ENCODE data around the gene NTNG1. TPM values are rescaled to one million over a fixed set of nuclear protein-coding genes. Genes with fewer than 3 reads are reported as not detected.

Gene NTNG1
- total RNA-seq, 3 donors from 2014 or later (not counting 1 experiment from before 2014, with no cell fraction given) = 0.58 TPM; not detected in 2

DNA sequence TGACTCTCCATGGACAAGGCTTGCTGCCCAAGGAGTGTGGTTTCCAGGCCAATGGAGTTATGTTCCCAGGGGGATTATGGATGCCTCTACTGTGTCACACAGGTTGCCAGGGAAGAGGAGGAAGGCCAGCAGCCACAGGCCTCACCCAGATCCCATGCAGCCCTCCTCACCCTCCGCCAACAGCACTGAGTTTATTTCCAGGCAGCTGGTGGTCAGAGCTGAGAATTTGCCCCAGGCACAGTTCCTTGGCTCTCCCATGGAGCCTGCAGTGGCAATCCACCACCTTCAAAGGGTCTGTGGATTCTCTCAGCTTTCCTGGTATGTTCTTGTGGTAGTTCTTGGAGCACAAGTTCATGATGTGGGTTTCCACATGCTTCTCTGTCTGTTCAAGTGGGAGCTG lies 79.2 kb downstream of the NTNG1 start:
- no peak overlapping the region for H3K4me3 ChIP-seq (ENCODE audit: low read length)
- peaks cover 8 to 9% of the 10 kb centered on the region in 2 donors for H3K9me3 Mint-ChIP-seq
- intact Hi-C loops (cut with micrococcal nuclease) = no loop called here
- peaks cover 0 to 5% of the 10 kb centered on the region in 2 donors for H3K27me3 Mint-ChIP-seq (ENCODE audit: low read depth in 2 of 2)
- no peak for DNase-seq
- no peak for ATAC-seq
- no peaks in the 10 kb centered on the region for H3K9me3 ChIP-seq (ENCODE audit: control insufficient read depth, insufficient read depth, low read length)
- no peak overlapping the region for H3K27ac Mint-ChIP-seq
- 100% methylated on average over 1 of the region's 1 CpG for WGBS (ENCODE audit: insufficient coverage)
- H3K4me3 Mint-ChIP-seq = no peak overlapping the region
- TF ChIP-seq CTCF (IDR thresholded peaks at IDR 0.05) = no peak
- H3K27me3 ChIP-seq (ENCODE audit: control insufficient read depth, insufficient read depth, low read length) = no peaks in the 10 kb centered on the region
- H3K27ac ChIP-seq (ENCODE audit: low read length) = no peak overlapping the region
- no peaks in the 10 kb centered on the region for H3K4me1 ChIP-seq (ENCODE audit: control insufficient read depth, insufficient read depth, low read length)
- H3K36me3 ChIP-seq (ENCODE audit: control insufficient read depth, insufficient read depth, low read length) = no peaks in the 10 kb centered on the region
- peaks cover 6% of the 10 kb centered on the region for H3K36me3 Mint-ChIP-seq
- H3K4me1 Mint-ChIP-seq = no peaks in the 10 kb centered on the region

DNA sequence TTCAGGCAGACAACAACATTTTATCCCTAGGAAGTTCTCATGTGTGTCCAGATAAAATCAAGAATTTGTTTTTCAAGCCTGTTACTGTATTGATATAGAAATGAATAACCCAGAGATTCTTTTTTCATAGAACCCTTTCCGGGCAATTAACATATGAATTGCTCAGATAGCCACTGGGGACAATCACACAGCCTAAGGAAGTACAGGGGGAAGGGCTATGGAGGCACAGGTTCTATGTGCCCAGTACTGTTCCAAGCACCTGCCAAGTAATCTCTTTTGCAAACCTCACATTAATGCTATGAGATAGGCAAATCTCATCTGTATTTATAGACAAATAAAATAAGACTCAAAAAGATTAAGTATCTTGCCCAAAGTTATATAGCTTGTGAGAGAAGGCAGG lies 84.9 kb downstream of the NTNG1 start:
- Histone ChIP-seq H3K27me3 (ENCODE audit: control insufficient read depth, insufficient read depth, low read length) (no peaks in the 10 kb centered on the region), H3K9me3 (ENCODE audit: control insufficient read depth, insufficient read depth, low read length) (no peaks in the 10 kb centered on the region), H3K4me1 (ENCODE audit: control insufficient read depth, insufficient read depth, low read length) (no peaks in the 10 kb centered on the region), H3K27ac (ENCODE audit: low read length) (no peak overlapping the region), H3K4me3 (ENCODE audit: low read length) (no peak overlapping the region), H3K36me3 (ENCODE audit: control insufficient read depth, insufficient read depth, low read length) (no peaks in the 10 kb centered on the region)
- Mint-ChIP-seq H3K4me3 (no peak overlapping the region), H3K27ac (no peak overlapping the region), H3K36me3 (no peaks in the 10 kb centered on the region), H3K4me1 (no peaks in the 10 kb centered on the region), H3K27me3 (ENCODE audit: low read depth in 2 of 2) (no peaks in the 10 kb centered on the region), H3K9me3 (peaks cover 0 to 5% of the 10 kb centered on the region in 2 donors)
- ATAC-seq = no peak
- intact Hi-C loops (cut with micrococcal nuclease) = no loop called here
- 100% methylated on average over 1 of the region's 1 CpG for WGBS (ENCODE audit: insufficient coverage)
- no peak for TF ChIP-seq CTCF (IDR thresholded peaks at IDR 0.05)
- no peak for DNase-seq

DNA sequence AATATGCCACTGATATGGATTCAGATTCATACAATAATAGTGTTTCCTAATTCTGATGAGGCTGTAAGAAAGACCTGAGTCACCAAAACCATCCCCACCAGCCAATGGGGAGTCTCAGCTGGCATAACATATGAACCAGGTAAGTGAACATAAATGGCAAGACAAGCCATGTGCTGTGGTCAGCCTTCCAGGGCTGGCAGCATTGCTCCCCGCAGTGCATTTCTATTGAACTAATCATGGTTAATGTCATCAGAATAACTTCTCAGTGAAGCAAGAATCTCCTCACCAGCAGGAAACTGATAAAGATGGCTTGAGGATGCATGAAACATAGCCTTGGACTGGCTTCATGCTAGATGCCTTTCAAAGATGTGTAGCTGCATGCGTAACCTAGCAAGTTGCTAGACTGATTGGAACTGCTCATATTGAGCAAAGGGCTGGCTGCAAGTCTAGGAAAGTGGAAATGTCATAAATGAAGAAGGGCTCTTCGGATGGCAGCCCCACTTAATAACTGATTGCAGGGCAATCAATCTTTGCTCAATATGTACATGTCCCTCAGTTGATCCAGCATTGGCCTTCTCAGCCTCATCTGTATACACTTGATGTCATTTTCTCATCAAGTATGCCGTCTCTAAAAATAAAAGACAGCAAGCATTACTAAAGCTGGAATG lies 88.0 kb downstream of the NTNG1 start:
- intact Hi-C loops (cut with micrococcal nuclease) = no loop called here
- Histone ChIP-seq H3K27ac (ENCODE audit: low read length) (no peak overlapping the region), H3K36me3 (ENCODE audit: control insufficient read depth, insufficient read depth, low read length) (no peaks in the 10 kb centered on the region), H3K9me3 (ENCODE audit: control insufficient read depth, insufficient read depth, low read length) (no peaks in the 10 kb centered on the region), H3K27me3 (ENCODE audit: control insufficient read depth, insufficient read depth, low read length) (no peaks in the 10 kb centered on the region), H3K4me1 (ENCODE audit: control insufficient read depth, insufficient read depth, low read length) (no peaks in the 10 kb centered on the region), H3K4me3 (ENCODE audit: low read length) (no peak overlapping the region)
- no peaks in the 10 kb centered on the region for H3K36me3 Mint-ChIP-seq
- TF ChIP-seq CTCF (IDR thresholded peaks at IDR 0.05) = no peak
- H3K27me3 Mint-ChIP-seq (ENCODE audit: low read depth in 2 of 2) = no peaks in the 10 kb centered on the region
- no peak for ATAC-seq
- H3K27ac Mint-ChIP-seq = no peak overlapping the region
- H3K4me1 Mint-ChIP-seq = no peaks in the 10 kb centered on the region
- no peak overlapping the region for H3K4me3 Mint-ChIP-seq
- 86% methylated on average over 4 of the region's 4 CpGs for WGBS (ENCODE audit: insufficient coverage)
- peaks cover 0 to 5% of the 10 kb centered on the region in 2 donors for H3K9me3 Mint-ChIP-seq
- DNase-seq = no peak

DNA sequence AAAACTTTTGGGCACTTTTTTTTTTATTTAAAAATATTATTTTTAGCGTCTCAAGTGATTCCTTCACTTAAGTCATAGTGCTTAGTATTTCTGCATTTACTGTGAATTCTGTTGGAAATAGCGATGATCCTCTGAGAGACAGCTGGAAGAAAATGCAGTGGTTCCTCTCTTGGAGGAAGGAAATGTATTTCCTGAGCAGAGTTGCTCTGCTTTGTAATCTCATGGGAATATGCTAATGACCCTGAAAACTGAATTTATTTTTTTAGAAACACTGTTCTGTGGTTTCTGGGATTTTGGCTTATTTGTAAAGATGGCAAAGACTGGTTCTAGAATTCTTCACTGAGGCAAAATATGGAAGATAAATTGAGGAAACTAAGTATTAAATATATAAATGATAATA lies 88.9 kb downstream of the NTNG1 start:
- no peak overlapping the region for H3K27ac Mint-ChIP-seq

More for the DNA sequence above, 88.9 kb downstream of the NTNG1 start:
- no peak for ATAC-seq
- Histone ChIP-seq H3K27me3 (ENCODE audit: control insufficient read depth, insufficient read depth, low read length) (no peaks in the 10 kb centered on the region), H3K27ac (ENCODE audit: low read length) (no peak overlapping the region), H3K4me1 (ENCODE audit: control insufficient read depth, insufficient read depth, low read length) (no peaks in the 10 kb centered on the region), H3K4me3 (ENCODE audit: low read length) (no peak overlapping the region), H3K36me3 (ENCODE audit: control insufficient read depth, insufficient read depth, low read length) (no peaks in the 10 kb centered on the region), H3K9me3 (ENCODE audit: control insufficient read depth, insufficient read depth, low read length) (no peaks in the 10 kb centered on the region)
- intact Hi-C loops (cut with micrococcal nuclease) = no loop called here
- Mint-ChIP-seq H3K4me3 (no peak overlapping the region), H3K9me3 (peaks cover 0 to 5% of the 10 kb centered on the region in 2 donors), H3K27me3 (ENCODE audit: low read depth in 2 of 2) (no peaks in the 10 kb centered on the region), H3K4me1 (no peaks in the 10 kb centered on the region), H3K36me3 (no peaks in the 10 kb centered on the region)
- DNase-seq = no peak
- no peak for TF ChIP-seq CTCF (IDR thresholded peaks at IDR 0.05)
- WGBS (ENCODE audit: insufficient coverage) = 71% methylated on average over 2 of the region's 2 CpGs
